HepG2 (cell line): Measurements from ENCODE around the gene TH. TPM values are rescaled to one million over a fixed set of nuclear protein-coding genes. Genes with fewer than 3 reads are reported as not detected.

Source experiments
- ARID4A ChIP-seq: sonication (generic); formaldehyde crosslinking; IDR thresholded peaks from 2 replicates; pipeline ENCODE4 v1.5.0; 2020; ENCODE audit warnings: mild to moderate bottlenecking, missing genetic modification reagents, borderline replicate concordance
- CBX5 ChIP-seq: sonication (generic); formaldehyde crosslinking; IDR thresholded peaks from 2 replicates; pipeline ENCODE4 v1.4.0; 2020; ENCODE audit warnings: missing genetic modification reagents, borderline replicate concordance
- GRHL1 ChIP-seq: sonication (generic); formaldehyde crosslinking; conservative IDR thresholded peaks from 2 replicates; pipeline ENCODE4 v1.8.0; 2022; ENCODE audit warnings: missing genetic modification reagents
- IRX3 ChIP-seq: sonication (generic); formaldehyde crosslinking; IDR thresholded peaks from 2 replicates; pipeline ENCODE4 v1.8.1; 2023; ENCODE audit warnings: mild to moderate bottlenecking, low read depth, missing genetic modification reagents, borderline replicate concordance
- ISX ChIP-seq: sonication (generic); formaldehyde crosslinking; conservative IDR thresholded peaks from 2 replicates; pipeline ENCODE4 v1.5.0; 2020; ENCODE audit warnings: missing genetic modification reagents
- KMT2B ChIP-seq: IDR thresholded peaks from 2 replicates; pipeline ENCODE4 v1.6.1; 2016; ENCODE audit warnings: missing genetic modification reagents, missing compliant biosample characterization
- NFE2 ChIP-seq: sonication (generic); formaldehyde crosslinking; IDR thresholded peaks from 2 replicates; pipeline ENCODE4 v1.4.0; 2020; ENCODE audit warnings: missing genetic modification reagents
- PATZ1 ChIP-seq: sonication (generic); formaldehyde crosslinking; IDR thresholded peaks from 2 replicates; pipeline ENCODE4 v1.4.0; 2020; ENCODE audit warnings: missing genetic modification reagents
- PAWR ChIP-seq: sonication (generic); formaldehyde crosslinking; IDR thresholded peaks from 2 replicates; pipeline ENCODE4 v1.4.0; 2020; ENCODE audit warnings: missing genetic modification reagents, mild to moderate bottlenecking, borderline replicate concordance
- PAX8 ChIP-seq: sonication (generic); formaldehyde crosslinking; IDR thresholded peaks from 2 replicates; pipeline ENCODE4 v1.8.0; 2022; ENCODE audit warnings: mild to moderate bottlenecking, missing genetic modification reagents, borderline replicate concordance
- SMC3 ChIP-seq: IDR thresholded peaks from 2 replicates; pipeline ENCODE4 v1.6.1; 2011; ENCODE audit warnings: low read length, improper control_type of control experiment
- WIZ ChIP-seq: sonication (generic); formaldehyde crosslinking; IDR thresholded peaks from 2 replicates; pipeline ENCODE4 v1.5.1; 2020; ENCODE audit warnings: mild to moderate bottlenecking, missing genetic modification reagents
- ZBTB37 ChIP-seq: sonication (generic); formaldehyde crosslinking; IDR thresholded peaks from 2 replicates; pipeline ENCODE4 v1.4.0; 2020; ENCODE audit warnings: mild to moderate bottlenecking, missing genetic modification reagents
- ZBTB42 ChIP-seq: sonication (generic); formaldehyde crosslinking; IDR thresholded peaks from 2 replicates; pipeline ENCODE4 v1.5.0; 2020; ENCODE audit warnings: mild to moderate bottlenecking, missing genetic modification reagents
- ZNF382 ChIP-seq: sonication (generic); formaldehyde crosslinking; IDR thresholded peaks from 2 replicates; pipeline ENCODE4 v1.5.0; 2020; ENCODE audit warnings: missing genetic modification reagents, mild to moderate bottlenecking, borderline replicate concordance
- ZNF431 ChIP-seq: sonication (generic); formaldehyde crosslinking; IDR thresholded peaks from 2 replicates; pipeline ENCODE4 v1.9.0; 2022; ENCODE audit warnings: missing genetic modification reagents, low read depth, mild to moderate bottlenecking, borderline replicate concordance
- ZNF605 ChIP-seq: sonication (generic); formaldehyde crosslinking; IDR thresholded peaks from 2 replicates; pipeline ENCODE4 v1.8.0; 2022; ENCODE audit warnings: mild to moderate bottlenecking, missing genetic modification reagents
- polyA plus RNA-seq, 8 experiments: library from polyadenylated mRNA; depleted of rRNA in 3 of 8; stranded (reverse) in 7 of 8; unstranded in 1 of 8; fragments of >200 nt; fragmentation: Illumina TruSeq in 4 of 8; extraction: Trizol in 4 of 8; gene quantifications; 2 replicates each; pipeline versions ENCODE4 v1.2.1 to v1.2.3, GENCODE V29; 2011 to 2016; ENCODE audit warnings: low read depth in 4 of 8, missing spikeins in 1 of 8, mixed read lengths in 1 of 8; ENCODE audit not compliant: insufficient read depth in 1 of 8
- total RNA-seq, 5 experiments: library from RNA; depleted of rRNA; stranded (reverse); fragments of >200 nt; fragmentation: Illumina TruSeq; extraction: Trizol; gene quantifications; 2 replicates each; pipeline ENCODE4 v1.2.3, GENCODE V29; 2016; ENCODE audit warnings: low read depth in 1 of 5

TH gene
- total and polyA plus RNA-seq, 2 of the 13 experiments (the other 11 are each of a cell fraction or from before 2014, with no cell fraction given), result 0.36 TPM; not detected in 1

- TF ChIP-seq PAX8, result no peak
- peak; percentile 4; the same call in 1 of the 2 replicates for TF ChIP-seq ARID4A (CRISPR knock-in tag)
- no peak for TF ChIP-seq IRX3
- no peak for TF ChIP-seq ZNF382
- 0 out of 2 replicates have a peak, but pooled peaks have one; percentile 83 for TF ChIP-seq WIZ (CRISPR knock-in tag)
- TF ChIP-seq GRHL1, result no peak
- no peak for TF ChIP-seq ZNF605
- TF ChIP-seq CBX5 (CRISPR knock-in tag), result no peak
- TF ChIP-seq ZBTB42 (CRISPR knock-in tag), result 0 out of 2 replicates have a peak, but pooled peaks have one; percentile 25
- no peak for TF ChIP-seq PAWR
- peak; percentile 30; the same call in 1 of the 2 replicates for TF ChIP-seq ZNF431 (CRISPR knock-in tag)
- no peak for TF ChIP-seq PATZ1 (CRISPR knock-in tag)
- TF ChIP-seq ISX (CRISPR knock-in tag), result no peak
- TF ChIP-seq ZBTB37 (CRISPR knock-in tag), result 0 out of 2 replicates have a peak, but pooled peaks have one; percentile 0
- no peak for TF ChIP-seq SMC3
- TF ChIP-seq NFE2 (CRISPR knock-in tag), result no peak
- TF ChIP-seq KMT2B (CRISPR knock-in tag), result no peak
These were observed 35.2 kb downstream of the TH start (continued) for GRCh38 chr11:2136209-2136951.
